ENCODE data around the gene PRX. TPM values are rescaled to one million over a fixed set of nuclear protein-coding genes. Genes with fewer than 3 reads are reported as not detected.

Gene PRX
- total and polyA plus RNA-seq, 9 of the 15 experiments (the other 6 are each of a cell fraction or from before 2014, with no cell fraction given), result 0.65 to 3.5 (median 1.7) TPM; not detected in 2

GRCh38 chr19:40420766-40421765 lies 7.9 kb upstream of the PRX start (continued):
- TF ChIP-seq ZBTB5 (IDR thresholded peaks at IDR 0.05) (no peak), POLR2A (conservative IDR thresholded peaks at IDR 0.05) (peak; percentile 83), ZNF512 (tag; IDR thresholded peaks at IDR 0.05) (no peak), POLR2G (IDR thresholded peaks at IDR 0.05; ENCODE audit: low read depth, low read length) (peak; percentile 94), RBM14 (IDR thresholded peaks at IDR 0.05; ENCODE audit: borderline replicate concordance, insufficient read depth, low read depth, low read length) (no peak), ZNF780A (CRISPR knock-in tag; IDR thresholded peaks at IDR 0.05) (no peak), ZNF589 (CRISPR knock-in tag; IDR thresholded peaks at IDR 0.05; ENCODE audit: low read depth) (no peak), MEF2A (IDR thresholded peaks at IDR 0.05; ENCODE audit: control insufficient read depth, low read depth, low read length) (no peak), TRIM25 (IDR thresholded peaks at IDR 0.05; ENCODE audit: borderline replicate concordance) (no peak), GTF2E2 (tag; IDR thresholded peaks at IDR 0.05) (0 out of 2 replicates have a peak, but pooled peaks have one; percentile 33), ZNF76 (CRISPR knock-in tag; IDR thresholded peaks at IDR 0.05; ENCODE audit: borderline replicate concordance) (no peak), GABPB2 (CRISPR knock-in tag; conservative IDR thresholded peaks at IDR 0.05) (no peak), POLR3G (IDR thresholded peaks at IDR 0.05; ENCODE audit: extremely low read depth, insufficient read length, insufficient replicate concordance) (no peak), BACH1 (tag; IDR thresholded peaks at IDR 0.05) (no peak), NCOR1 (IDR thresholded peaks at IDR 0.05) (peak; percentile 77)
- TF ChIP-seq, protein P1, sequence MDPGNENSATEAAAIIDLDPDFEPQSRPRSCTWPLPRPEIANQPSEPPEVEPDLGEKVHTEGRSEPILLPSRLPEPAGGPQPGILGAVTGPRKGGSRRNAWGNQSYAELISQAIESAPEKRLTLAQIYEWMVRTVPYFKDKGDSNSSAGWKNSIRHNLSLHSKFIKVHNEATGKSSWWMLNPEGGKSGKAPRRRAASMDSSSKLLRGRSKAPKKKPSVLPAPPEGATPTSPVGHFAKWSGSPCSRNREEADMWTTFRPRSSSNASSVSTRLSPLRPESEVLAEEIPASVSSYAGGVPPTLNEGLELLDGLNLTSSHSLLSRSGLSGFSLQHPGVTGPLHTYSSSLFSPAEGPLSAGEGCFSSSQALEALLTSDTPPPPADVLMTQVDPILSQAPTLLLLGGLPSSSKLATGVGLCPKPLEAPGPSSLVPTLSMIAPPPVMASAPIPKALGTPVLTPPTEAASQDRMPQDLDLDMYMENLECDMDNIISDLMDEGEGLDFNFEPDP (CRISPR knock-in tag; IDR thresholded peaks at IDR 0.05), result no peak
